ENCODE measurements around the gene TUT1. TPM values are rescaled to one million over a fixed set of nuclear protein-coding genes. Genes with fewer than 3 reads are reported as not detected.

TUT1 gene
- total RNA-seq, 1 experiment from 2014 or later = 40.0 TPM

DNA sequence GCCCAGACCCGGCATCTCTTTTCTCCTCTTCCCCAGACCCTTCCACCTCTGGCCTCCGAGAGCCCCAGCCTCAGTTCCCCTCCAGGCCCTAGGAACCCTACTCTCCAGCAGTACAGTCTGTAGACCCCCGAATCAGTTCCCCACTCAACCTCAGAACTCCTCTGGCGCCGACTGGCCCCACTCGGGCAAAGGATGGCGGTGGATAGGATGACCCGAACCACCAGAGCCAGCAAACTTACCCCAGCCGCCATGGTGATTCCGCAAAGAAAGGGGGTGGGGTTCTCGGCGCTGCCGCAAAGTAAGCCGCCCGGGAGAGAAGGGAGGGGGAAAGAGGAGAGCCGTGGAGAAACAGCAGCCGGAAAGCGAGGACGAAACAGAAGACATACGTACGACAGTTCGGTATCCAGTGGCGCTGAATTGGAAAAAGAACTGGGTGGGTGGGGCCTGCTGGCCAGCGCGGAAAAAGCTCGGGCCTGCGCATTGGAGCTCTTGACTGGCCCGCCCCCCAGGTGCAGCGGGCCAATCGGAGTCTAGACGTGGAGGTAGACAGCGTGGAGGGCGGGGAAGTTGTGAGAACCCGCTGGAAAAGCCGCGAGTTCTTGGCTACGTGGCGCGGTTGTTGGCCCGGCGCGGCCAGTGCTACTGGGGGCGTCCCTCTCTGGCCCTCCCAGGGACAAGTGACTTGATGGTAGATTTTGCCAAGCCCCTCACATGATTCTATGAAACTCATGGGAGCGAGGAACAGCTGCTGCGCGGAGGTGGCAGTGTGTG is 17.5 kb downstream of the TUT1 start, which contains the start of gene EEF1G:
EEF1G (minus strand) TSS at position 300 of the 771 bp plus-strand sequence; CDS start at position 251, 49 bp downstream.
- H3K4me1 Mint-ChIP-seq = peaks cover 37% of the 10 kb centered on the region
- peaks cover 69% of the 10 kb centered on the region for H3K36me3 Mint-ChIP-seq
- TF ChIP-seq, protein P1, sequence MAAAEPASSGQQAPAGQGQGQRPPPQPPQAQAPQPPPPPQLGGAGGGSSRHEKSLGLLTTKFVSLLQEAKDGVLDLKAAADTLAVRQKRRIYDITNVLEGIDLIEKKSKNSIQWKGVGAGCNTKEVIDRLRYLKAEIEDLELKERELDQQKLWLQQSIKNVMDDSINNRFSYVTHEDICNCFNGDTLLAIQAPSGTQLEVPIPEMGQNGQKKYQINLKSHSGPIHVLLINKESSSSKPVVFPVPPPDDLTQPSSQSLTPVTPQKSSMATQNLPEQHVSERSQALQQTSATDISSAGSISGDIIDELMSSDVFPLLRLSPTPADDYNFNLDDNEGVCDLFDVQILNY (CRISPR knock-in tag; IDR thresholded peaks at IDR 0.05) = no peak
- TF ChIP-seq ETV6 (CRISPR knock-in tag; IDR thresholded peaks at IDR 0.05) = peak; percentile 19; the same call in 1 of the 2 replicates
- TF ChIP-seq NR1H2 (CRISPR knock-in tag; IDR thresholded peaks at IDR 0.05) = no peak
- 0 out of 2 replicates have a peak, but pooled peaks have one; percentile 64 for TF ChIP-seq PRRX2 (CRISPR knock-in tag; IDR thresholded peaks at IDR 0.05)
- no peak for TF ChIP-seq SOX15 (CRISPR knock-in tag; IDR thresholded peaks at IDR 0.05)
- TF ChIP-seq, protein P2, sequence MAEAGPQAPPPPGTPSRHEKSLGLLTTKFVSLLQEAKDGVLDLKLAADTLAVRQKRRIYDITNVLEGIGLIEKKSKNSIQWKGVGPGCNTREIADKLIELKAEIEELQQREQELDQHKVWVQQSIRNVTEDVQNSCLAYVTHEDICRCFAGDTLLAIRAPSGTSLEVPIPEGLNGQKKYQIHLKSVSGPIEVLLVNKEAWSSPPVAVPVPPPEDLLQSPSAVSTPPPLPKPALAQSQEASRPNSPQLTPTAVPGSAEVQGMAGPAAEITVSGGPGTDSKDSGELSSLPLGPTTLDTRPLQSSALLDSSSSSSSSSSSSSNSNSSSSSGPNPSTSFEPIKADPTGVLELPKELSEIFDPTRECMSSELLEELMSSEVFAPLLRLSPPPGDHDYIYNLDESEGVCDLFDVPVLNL (CRISPR knock-in tag; IDR thresholded peaks at IDR 0.05; ENCODE audit: borderline replicate concordance, low read depth) = 0 out of 2 replicates have a peak, but pooled peaks have one; percentile 48
- no peak for TF ChIP-seq NFE2L1 (CRISPR knock-in tag; IDR thresholded peaks at IDR 0.05)
- no peak for TF ChIP-seq TCF7 (CRISPR knock-in tag; IDR thresholded peaks at IDR 0.05; ENCODE audit: low read depth)
- no peak for TF ChIP-seq ZNF219 (CRISPR knock-in tag; IDR thresholded peaks at IDR 0.05; ENCODE audit: borderline replicate concordance)
- TF ChIP-seq ESRRA (CRISPR knock-in tag; IDR thresholded peaks at IDR 0.05; ENCODE audit: borderline replicate concordance) = no peak
- TF ChIP-seq ZNF671 (CRISPR knock-in tag; IDR thresholded peaks at IDR 0.05) = no peak
- TF ChIP-seq ZNF317 (CRISPR knock-in tag; IDR thresholded peaks at IDR 0.05; ENCODE audit: borderline replicate concordance, low read depth) = no peak
- TF ChIP-seq ATF1 (CRISPR knock-in tag; IDR thresholded peaks at IDR 0.05) = no peak
- TF ChIP-seq, protein P3, sequence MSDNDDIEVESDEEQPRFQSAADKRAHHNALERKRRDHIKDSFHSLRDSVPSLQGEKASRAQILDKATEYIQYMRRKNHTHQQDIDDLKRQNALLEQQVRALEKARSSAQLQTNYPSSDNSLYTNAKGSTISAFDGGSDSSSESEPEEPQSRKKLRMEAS (CRISPR knock-in tag; IDR thresholded peaks at IDR 0.05) = peak; percentile 55; the same call in 1 of the 2 replicates
- TF ChIP-seq, protein P4, sequence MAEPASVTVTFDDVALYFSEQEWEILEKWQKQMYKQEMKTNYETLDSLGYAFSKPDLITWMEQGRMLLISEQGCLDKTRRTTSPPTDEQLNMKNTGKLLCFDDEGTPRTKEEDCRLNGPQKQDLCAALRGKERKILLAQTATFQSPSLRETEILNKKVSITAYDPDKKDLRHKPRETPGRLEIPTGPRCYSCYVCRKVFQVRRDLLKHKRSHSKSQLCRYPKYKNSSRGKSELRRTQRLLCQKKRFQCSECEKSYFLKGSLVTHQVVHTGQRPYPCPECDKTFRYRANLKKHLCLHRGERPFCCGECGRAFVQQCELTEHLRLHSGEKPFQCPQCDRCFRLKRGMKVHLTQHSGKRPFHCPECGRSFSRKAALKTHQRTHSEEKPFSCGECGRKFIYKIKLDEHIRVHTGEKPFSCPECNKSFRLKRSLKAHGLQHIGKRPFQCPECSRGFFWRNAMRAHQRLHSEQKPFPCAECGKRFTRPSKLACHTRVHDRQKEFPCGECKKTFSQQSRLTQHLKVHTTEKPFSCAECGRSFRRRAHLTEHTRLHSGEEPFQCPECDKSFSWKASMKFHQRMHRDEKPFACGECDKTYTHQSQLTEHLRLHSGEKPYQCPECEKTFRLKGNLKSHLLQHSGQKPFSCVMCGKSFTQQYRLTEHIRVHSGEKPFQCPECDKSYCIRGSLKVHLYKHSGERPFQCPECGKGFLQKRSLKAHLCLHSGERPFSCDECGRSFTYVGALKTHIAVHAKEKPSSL (CRISPR knock-in tag; conservative IDR thresholded peaks at IDR 0.05) = no peak
- TF ChIP-seq MYBL2 (CRISPR knock-in tag; IDR thresholded peaks at IDR 0.05) = peak; percentile 12; the same call in 1 of the 2 replicates
- no peak for TF ChIP-seq JUN (CRISPR knock-in tag; IDR thresholded peaks at IDR 0.05)
- TF ChIP-seq, protein P5, sequence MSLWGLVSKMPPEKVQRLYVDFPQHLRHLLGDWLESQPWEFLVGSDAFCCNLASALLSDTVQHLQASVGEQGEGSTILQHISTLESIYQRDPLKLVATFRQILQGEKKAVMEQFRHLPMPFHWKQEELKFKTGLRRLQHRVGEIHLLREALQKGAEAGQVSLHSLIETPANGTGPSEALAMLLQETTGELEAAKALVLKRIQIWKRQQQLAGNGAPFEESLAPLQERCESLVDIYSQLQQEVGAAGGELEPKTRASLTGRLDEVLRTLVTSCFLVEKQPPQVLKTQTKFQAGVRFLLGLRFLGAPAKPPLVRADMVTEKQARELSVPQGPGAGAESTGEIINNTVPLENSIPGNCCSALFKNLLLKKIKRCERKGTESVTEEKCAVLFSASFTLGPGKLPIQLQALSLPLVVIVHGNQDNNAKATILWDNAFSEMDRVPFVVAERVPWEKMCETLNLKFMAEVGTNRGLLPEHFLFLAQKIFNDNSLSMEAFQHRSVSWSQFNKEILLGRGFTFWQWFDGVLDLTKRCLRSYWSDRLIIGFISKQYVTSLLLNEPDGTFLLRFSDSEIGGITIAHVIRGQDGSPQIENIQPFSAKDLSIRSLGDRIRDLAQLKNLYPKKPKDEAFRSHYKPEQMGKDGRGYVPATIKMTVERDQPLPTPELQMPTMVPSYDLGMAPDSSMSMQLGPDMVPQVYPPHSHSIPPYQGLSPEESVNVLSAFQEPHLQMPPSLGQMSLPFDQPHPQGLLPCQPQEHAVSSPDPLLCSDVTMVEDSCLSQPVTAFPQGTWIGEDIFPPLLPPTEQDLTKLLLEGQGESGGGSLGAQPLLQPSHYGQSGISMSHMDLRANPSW (CRISPR knock-in tag; conservative IDR thresholded peaks at IDR 0.05; ENCODE audit: low read depth) = no peak
- TF ChIP-seq SMAD4 (CRISPR knock-in tag; IDR thresholded peaks at IDR 0.05) = no peak
- TF ChIP-seq, protein P6, sequence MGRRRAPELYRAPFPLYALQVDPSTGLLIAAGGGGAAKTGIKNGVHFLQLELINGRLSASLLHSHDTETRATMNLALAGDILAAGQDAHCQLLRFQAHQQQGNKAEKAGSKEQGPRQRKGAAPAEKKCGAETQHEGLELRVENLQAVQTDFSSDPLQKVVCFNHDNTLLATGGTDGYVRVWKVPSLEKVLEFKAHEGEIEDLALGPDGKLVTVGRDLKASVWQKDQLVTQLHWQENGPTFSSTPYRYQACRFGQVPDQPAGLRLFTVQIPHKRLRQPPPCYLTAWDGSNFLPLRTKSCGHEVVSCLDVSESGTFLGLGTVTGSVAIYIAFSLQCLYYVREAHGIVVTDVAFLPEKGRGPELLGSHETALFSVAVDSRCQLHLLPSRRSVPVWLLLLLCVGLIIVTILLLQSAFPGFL (CRISPR knock-in tag; IDR thresholded peaks at IDR 0.05; ENCODE audit: borderline replicate concordance) = no peak
- TF ChIP-seq NR2C2 (CRISPR knock-in tag; IDR thresholded peaks at IDR 0.05) = no peak
- TF ChIP-seq, protein P7, sequence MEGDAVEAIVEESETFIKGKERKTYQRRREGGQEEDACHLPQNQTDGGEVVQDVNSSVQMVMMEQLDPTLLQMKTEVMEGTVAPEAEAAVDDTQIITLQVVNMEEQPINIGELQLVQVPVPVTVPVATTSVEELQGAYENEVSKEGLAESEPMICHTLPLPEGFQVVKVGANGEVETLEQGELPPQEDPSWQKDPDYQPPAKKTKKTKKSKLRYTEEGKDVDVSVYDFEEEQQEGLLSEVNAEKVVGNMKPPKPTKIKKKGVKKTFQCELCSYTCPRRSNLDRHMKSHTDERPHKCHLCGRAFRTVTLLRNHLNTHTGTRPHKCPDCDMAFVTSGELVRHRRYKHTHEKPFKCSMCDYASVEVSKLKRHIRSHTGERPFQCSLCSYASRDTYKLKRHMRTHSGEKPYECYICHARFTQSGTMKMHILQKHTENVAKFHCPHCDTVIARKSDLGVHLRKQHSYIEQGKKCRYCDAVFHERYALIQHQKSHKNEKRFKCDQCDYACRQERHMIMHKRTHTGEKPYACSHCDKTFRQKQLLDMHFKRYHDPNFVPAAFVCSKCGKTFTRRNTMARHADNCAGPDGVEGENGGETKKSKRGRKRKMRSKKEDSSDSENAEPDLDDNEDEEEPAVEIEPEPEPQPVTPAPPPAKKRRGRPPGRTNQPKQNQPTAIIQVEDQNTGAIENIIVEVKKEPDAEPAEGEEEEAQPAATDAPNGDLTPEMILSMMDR (IDR thresholded peaks at IDR 0.05) = no peak
- TF ChIP-seq ZNF396 (CRISPR knock-in tag; IDR thresholded peaks at IDR 0.05; ENCODE audit: borderline replicate concordance) = no peak
- TF ChIP-seq, protein P8, sequence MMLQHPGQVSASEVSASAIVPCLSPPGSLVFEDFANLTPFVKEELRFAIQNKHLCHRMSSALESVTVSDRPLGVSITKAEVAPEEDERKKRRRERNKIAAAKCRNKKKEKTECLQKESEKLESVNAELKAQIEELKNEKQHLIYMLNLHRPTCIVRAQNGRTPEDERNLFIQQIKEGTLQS (CRISPR knock-in tag; conservative IDR thresholded peaks at IDR 0.05) = no peak

More for the DNA sequence above, 17.5 kb downstream of the TUT1 start, which contains the start of gene EEF1G:
- peak within 1 kb of the TSS; percentile 96 for H3K27ac Mint-ChIP-seq
- H3K9me3 Mint-ChIP-seq = no peaks in the 10 kb centered on the region
- DNase-seq (ENCODE audit: low spot score) (peak; percentile 98), ATAC-seq (peak; percentile 97)
- POLR2A ChIA-PET = interaction anchor here (0.5 to 3.2 kb wide), 20 partner anchors 9 to 1412 kb away, joined by 3 to 44 read pairs (median 4); partner anchors contain the start of genes B3GAT3, C11orf98, CSKMT and GNG3
- H3K4me3 Mint-ChIP-seq = peak within 1 kb of the TSS; percentile 99
- CTCF ChIA-PET = interaction anchor here (0.6 to 2.1 kb wide), 17 partner anchors 13 to 236 kb away, joined by 3 to 33 read pairs (median 6); partner anchors contain the start of genes B3GAT3, HNRNPUL2, MTA2 and TUT1
- H3K27me3 Mint-ChIP-seq (ENCODE audit: low read depth) = no peaks in the 10 kb centered on the region
